ENCODE data around the gene ACSM5.
"Not testable (repeated sequence)": the region's sequence is repeated elsewhere in the genome, so short reads cannot be mapped to it uniquely, and the experiment has no call there.

GRCh38 chr16:20440731-20441130, 31.4 kb downstream of the ACSM5 start:
- TF ChIP-seq CTCF (IDR thresholded peaks at IDR 0.05); EZH2 (IDR thresholded peaks at IDR 0.05; ENCODE audit: borderline replicate concordance, insufficient read depth, low read depth, low read length, poor library complexity, severe bottlenecking): not testable (repeated sequence)

Measured in B cell (primary cell).